Measurements from ENCODE around the gene ZSCAN21.

The ZSCAN21 gene

GRCh38 chr7:100029596-100029995 is 20.0 kb upstream of the ZSCAN21 start:
- no peak for DNase-seq (ENCODE audit: low spot score)

GRCh38 chr7:100033526-100033925 is 16.0 kb upstream of the ZSCAN21 start:
- DNase-seq (ENCODE audit: low spot score): no peak

DNA sequence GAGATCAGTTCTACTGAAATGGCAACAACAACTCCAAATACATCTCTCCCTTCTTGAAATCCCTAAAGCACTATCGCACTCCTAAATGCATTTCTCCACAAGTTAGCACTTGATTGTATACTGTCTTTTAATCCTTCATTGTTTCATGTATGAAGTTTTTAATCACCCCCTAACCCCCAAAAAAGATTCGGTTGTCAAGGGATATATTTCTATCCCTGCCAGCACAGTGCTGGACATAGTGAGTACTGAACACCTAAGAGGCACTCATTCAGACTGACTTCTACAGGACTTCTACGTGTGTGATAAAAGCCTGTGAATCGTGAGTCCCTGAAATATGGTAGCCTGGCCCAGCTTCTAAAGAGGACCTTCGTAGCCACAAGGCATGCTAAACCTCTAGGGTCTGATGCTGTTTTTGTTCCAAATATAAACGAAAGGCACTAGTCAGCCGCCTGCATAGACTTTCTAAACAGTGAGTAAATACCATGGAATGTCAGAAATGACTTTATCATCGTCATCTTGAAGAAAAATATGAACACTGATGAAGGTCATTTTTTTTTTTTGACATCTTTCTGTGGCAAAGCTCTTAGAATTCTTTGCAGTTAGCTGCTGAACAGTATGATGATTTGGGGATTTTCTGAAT is 14.6 kb upstream of the ZSCAN21 start:
- no peak for DNase-seq (ENCODE audit: low spot score)

DNA sequence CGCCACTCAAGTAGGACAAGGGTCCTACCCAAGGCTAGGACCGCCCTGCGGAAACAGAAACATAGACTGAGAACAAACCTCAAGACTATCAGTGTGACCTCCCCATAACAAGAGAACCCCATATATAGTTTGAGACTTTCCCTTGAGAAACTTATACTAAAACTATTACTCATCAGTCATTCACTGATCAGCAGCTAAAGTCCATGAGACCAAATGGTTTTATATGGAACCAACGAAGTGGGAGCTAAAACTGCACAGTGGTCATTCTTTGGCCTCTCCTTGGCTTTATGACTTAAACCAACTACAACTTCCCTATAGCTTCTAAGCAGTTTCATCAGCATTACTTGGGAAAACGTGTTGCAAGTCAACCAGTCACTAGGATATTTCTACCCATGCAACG is 13.7 kb upstream of the ZSCAN21 start:
- DNase-seq (ENCODE audit: low spot score): no peak

- no peak for DNase-seq (ENCODE audit: low spot score)
Observed at GRCh38 chr7:100038326-100038725, 11.2 kb upstream of the ZSCAN21 start.

GRCh38 chr7:100040575-100040974 is 9.0 kb upstream of the ZSCAN21 start:
- DNase-seq (ENCODE audit: low spot score): no peak

DNA sequence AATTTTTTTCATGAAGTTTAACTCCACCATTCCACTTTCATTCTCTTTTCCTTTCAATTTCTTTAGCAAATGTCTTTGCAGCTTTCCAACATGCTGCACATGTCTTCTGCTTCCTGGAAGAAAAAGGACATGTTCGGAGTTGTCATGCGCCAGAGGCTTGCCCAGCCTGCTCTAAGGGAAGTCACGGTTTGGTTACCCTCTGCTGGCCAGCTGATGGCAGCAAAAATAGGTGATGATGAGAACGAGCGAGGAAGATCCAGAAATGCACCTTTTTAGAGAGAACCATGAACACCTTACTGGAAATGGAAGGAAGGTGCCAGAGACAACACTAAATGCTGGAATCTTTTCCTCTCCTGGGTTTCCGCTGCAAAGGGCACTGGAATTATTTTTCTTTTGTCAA is 4.9 kb upstream of the ZSCAN21 start:
- DNase-seq (ENCODE audit: low spot score): no peak

DNA sequence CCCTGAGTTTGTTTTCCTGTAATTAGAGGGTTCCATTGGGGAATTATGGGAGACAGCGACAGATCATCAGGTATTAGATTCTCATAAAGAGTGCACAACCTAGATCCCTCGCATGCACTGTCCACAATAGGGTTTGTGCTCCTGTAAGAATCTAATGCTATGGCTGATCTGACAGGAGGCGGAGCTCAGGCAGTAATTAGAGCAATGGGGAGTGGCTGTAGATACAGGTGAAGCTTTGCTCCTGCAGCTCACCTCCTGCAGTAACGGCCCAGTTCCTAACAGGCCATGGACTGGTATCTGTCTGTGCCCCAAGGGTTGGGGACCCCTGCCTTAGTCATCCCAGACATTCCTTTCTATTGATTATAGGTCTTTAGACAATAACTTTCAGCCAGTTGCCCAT is 894 bp upstream of the ZSCAN21 start:
- DNase-seq (ENCODE audit: low spot score): no peak

- DNase-seq (ENCODE audit: low spot score): no peak
Observed at GRCh38 chr7:100051611-100052010, 2.0 kb downstream of the ZSCAN21 start.

DNA sequence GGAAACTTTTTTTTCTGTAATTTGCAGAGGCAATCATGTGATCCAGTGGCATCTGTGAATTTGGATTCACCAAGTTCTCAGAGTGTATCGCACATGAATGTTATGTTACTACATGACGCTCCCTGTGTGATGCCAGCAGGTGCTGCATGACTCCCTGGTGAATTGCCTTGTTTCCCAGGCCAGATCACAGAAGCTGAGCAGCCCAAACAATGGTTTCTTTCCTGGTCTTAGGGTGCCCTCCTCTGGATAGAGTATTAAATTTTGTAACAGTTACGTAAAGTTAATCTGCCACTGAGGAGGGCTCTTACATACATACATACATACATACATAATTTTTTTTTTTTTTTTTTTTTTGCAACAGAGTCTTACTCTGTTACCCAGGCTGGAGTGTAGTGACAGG is 3.6 kb downstream of the ZSCAN21 start:
- peak; percentile 62 for DNase-seq (ENCODE audit: low spot score)

DNA sequence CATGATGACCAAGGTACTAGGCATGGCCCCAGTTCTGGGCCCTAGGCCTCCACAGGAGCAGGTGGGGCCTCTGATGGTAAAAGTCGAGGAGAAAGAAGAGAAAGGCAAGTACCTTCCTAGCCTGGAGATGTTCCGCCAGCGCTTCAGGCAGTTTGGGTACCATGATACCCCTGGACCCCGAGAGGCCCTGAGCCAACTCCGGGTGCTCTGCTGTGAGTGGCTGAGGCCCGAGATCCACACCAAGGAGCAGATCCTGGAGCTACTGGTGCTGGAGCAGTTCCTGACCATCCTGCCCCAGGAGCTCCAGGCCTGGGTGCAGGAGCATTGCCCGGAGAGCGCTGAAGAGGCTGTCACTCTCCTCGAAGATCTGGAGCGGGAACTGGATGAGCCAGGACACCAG is 7.4 kb downstream of the ZSCAN21 start:
- no peak for DNase-seq (ENCODE audit: low spot score)

- DNase-seq (ENCODE audit: low spot score): no peak
Observed at GRCh38 chr7:100059251-100059739, 9.7 kb downstream of the ZSCAN21 start.

DNA sequence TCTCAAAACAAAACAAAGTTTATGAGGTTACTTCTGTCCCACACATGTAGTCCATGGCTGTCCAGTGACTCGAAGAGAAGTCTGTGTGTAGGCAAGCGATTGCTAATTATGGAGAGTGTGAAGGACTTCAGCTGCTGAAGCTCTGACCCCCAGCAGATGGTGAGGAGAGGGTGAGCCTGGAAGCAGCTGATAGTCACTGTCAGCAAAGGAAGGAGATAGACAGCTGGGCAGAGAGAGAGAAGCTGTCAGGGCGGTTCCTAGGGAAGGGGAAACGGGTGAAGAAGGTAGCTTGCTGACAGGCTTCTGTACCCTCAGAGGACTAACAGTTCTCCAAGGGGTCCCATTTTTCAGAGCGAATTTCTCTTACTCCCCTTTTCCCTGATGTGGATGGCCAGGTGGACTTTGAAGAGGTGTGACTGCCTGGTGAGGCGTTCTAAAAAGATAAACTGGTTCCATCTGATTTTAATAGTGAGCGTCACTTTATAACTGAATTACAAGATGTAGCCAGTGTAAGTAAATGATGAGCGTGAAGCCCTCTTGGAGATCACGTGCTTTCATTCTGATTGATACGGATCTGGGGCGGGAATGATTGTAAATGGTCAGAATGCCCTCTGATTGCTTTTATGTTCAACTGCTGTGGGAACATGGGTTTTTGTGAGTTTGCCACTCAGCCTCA is 12.1 kb downstream of the ZSCAN21 start:
- DNase-seq (ENCODE audit: low spot score): peak; percentile 82

- no peak for DNase-seq (ENCODE audit: low spot score)
Observed at GRCh38 chr7:100063376-100063775, 13.8 kb downstream of the ZSCAN21 start.

DNA sequence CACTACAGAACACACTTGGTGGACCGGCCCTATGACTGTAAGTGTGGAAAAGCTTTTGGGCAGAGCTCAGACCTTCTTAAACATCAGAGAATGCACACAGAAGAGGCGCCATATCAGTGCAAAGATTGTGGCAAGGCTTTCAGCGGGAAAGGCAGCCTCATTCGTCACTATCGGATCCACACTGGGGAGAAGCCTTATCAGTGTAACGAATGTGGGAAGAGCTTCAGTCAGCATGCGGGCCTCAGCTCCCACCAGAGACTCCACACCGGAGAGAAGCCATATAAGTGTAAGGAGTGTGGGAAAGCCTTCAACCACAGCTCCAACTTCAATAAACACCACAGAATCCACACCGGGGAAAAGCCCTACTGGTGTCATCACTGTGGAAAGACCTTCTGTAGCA is 14.6 kb downstream of the ZSCAN21 start:
- DNase-seq (ENCODE audit: low spot score): no peak

DNA sequence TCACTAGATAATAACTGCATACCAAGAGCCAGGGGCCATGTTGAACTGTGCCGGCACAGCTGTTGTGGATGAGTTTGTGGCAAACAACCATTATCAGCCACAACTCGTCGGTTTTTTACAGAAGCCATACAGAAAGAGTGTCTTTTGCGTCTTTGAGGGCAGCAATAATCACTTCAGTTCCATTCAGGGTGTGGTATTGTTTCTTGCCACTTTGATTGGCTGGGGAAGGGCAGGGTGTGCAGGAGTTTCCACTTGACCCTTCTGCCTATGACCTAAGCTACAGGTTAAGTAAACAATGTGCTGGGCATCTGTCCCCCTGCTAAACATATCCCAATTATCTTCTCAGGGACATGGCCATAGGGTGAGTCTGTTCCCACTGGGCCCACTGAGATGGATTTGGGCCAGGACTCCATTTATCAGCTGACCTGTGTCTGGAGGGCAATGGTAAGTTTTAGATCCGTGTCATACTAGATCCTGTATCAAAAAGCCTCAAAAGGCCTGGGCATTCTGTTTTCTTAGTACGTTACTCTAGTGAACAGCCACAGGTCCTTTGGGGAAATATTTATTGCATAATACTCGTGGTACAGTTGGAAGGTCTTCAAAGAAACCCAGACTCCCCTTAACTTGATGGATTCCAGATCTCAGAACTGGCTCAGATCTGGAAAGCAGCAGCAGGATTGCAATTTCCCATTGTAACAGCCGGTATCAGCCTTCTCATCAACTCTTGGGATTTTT is 16.0 kb downstream of the ZSCAN21 start:
- peak; percentile 35 for DNase-seq (ENCODE audit: low spot score)

DNA sequence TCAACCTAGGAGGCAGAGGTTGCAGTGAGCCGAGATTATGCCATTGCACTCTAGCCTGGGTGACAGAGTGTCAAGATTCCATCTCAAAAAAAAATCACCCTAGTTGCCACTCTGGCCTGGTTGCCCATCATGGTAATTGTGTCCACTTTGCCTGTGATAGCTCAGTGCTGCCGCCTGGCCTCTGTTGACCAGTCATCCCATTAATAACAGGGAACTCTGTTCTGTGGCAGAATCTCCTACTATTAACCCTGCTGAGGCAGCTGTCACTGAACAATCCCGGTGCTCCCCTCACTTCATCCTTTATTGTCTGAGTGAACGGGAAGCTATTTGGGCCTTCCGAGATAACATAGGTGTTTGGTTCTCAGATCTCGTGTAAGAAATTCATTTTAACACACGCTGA is 17.4 kb downstream of the ZSCAN21 start:
- DNase-seq (ENCODE audit: low spot score): no peak

- DNase-seq (ENCODE audit: low spot score): no peak
Observed at GRCh38 chr7:100069991-100070390, 20.4 kb downstream of the ZSCAN21 start.

DNA sequence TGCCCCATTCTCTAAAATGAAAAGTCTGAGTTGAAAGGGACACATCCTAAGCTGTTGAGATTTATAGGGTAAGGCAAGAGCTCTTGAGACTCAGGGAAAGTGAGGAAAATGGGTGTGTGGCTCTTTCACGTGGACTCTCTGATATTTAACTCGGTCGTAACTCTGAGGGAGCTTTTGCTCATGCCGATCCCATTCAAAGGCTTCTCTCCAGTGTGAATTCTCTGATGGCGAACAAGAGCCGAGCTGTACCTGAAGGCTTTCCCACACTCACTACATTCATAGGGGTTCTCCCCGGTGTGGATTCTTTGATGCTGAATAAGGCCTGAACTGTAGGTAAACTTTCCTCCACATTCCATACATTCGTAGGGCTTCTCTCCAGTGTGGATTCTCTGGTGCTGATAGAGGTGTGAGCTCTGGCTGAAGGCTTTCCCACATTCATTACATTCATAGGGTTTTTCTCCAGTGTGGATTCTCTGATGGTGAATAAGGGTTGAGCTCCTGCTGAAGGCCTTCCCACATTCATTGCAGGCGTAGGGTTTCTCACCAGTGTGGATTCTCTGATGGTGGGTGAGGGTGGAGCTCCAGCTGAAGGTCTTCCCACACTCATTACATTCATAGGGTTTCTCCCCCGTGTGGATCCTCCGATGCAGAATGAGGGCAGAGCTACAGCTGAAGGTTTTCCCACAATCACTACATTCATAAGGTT is 21.6 kb downstream of the ZSCAN21 start:
- DNase-seq (ENCODE audit: low spot score): no peak

- no peak for DNase-seq (ENCODE audit: low spot score)
Observed at GRCh38 chr7:100072462-100072861, 22.9 kb downstream of the ZSCAN21 start.

DNA sequence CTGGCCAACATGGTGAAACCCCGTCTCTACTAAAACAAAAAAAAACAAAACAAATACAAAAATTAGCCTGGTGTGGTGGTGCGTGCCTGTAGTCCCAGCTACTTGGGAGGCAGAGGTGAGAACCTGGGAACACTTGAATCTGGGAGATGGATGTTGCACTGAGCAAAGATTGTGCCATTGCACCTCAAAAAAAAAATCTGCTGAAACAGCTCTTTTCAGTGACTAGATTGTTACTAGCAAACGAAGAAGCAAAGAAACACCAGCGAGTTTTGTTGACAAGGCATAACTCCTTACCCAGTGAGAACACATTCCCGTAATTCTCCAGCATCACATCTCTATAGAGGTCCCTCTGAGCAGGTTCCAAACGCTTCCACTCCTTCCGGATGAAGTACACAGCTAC is 25.3 kb downstream of the ZSCAN21 start:
- no peak for DNase-seq (ENCODE audit: low spot score)

DNA sequence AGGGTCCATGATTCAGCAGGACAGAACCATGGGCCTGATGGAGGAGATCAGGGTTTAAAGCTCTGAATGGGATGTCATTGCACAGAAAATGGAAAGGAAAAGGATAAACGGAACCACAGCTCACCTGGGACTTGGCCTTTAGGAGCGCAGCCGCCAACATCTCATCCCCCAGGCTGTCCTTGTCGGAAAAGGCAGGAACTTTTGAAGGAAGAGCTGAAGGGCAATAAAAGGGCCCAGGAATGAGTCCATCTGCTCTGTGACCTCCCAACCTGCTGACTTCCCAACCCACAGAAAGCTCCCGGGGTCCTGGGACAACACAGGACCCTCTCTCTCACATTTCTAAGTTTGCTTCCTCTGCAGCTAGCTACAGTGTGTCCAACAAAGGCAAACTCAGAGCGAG is 25.8 kb downstream of the ZSCAN21 start:
- no peak for DNase-seq (ENCODE audit: low spot score)

DNA sequence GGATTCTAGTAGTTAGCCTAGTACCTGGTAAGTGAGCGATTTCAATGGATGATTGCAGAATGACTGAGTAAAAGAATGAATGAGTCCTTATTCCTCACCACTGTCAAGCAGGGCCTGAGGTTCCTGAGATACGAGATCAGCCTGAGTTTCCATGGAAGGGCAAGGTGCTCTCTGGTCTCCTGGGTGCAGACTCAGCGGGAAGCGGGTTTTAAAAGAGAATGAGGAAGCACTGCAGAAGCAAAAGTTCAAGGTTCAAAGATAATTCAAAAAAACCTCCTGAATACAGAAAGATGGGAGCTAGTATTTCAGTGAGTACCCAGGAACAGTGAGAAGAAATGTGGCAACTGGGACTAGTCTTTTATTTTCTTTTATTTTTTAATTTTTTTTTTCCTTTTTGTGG is 27.6 kb downstream of the ZSCAN21 start:
- DNase-seq (ENCODE audit: low spot score): no peak

Measured in hematopoietic multipotent progenitor cell treated with erythropoietin and hydrocortisone succinate and interleukin-3 and kit ligand, for 15 days (in vitro differentiated cells).